Colonic mucosa (tissue), 4 donors: ENCODE measurements around the gene METTL22. TPM values are rescaled to one million over a fixed set of nuclear protein-coding genes. Genes with fewer than 3 reads are reported as not detected.

Source experiments
- DNase-seq: peaks from one replicate; pipeline ENCODE4 v3.0.0-alpha.2; 2020
- H3K27ac ChIP-seq: fragments of 200-600 bp; one replicate; pipeline ENCODE4 v1.8.0; 2021
- H3K27me3 ChIP-seq: fragments of 200-600 bp; one replicate; pipeline ENCODE4 v1.8.0; 2021
- H3K36me3 ChIP-seq: fragments of 200-600 bp; one replicate; pipeline ENCODE4 v1.8.0; 2021
- H3K4me1 ChIP-seq: fragments of 200-600 bp; one replicate; pipeline ENCODE4 v1.8.0; 2021; ENCODE audit warnings: mild to moderate bottlenecking
- H3K4me3 ChIP-seq: fragments of 200-600 bp; one replicate; pipeline ENCODE4 v1.8.0; 2021
- H3K9ac ChIP-seq, 2 donors: one replicate each; pipeline ENCODE4 v1.7.0; 2013; ENCODE audit warnings: control low read depth in 2 of 2, low read depth in 2 of 2, low read length in 2 of 2
- H3K9me3 ChIP-seq: fragments of 200-600 bp; one replicate; pipeline ENCODE4 v1.8.0; 2021
- CTCF ChIP-seq: fragments of 200-600 bp; IDR thresholded peaks from one replicate; pipeline ENCODE4 v1.8.0; 2022; ENCODE audit warnings: antibody characterized with exemption, mild to moderate bottlenecking
- intact Hi-C: fragments of 100-400 bp; cut with DNase I; formaldehyde crosslinking; loops from one replicate; pipeline ENCODE4 v1.14.1; 2022
- total RNA-seq, 2 donors: library from RNA; stranded (reverse); fragmentation: NEBNext Ultra II Directional in 1 of 2; extraction: Animal tissue kit (Norgen Biotek cat#: 25700) in 1 of 2; gene quantifications; one replicate each; pipeline ENCODE4 v1.2.1, GENCODE V29; 2021
- donor health status: healthy.
- donor health status: DM: no; HTN: no; CAD: no.
- donor health status: DM: no; HTN: no; CAD: no.

The METTL22 gene
- total RNA-seq, 2 donors from 2014 or later, result 16.1 to 26.8 TPM

DNA sequence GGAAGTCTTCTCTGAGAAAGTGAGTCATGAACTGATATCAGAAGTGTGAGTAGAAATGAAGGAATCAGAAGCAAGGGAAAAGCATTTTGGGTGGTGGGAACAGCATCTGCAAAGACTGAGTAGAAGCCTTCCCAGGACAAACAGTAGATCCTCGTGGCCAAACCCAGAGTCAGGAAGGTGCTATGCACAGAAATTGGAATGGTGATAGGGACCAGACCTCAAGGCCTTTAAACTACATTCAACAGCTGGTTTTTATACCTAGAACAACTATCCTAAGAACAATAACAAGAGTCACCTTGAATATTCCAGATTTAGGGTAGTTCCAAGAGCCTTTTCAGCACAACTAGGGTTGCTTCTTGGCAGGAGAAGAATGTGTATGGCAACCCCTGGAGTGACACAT lies 68.2 kb downstream of the METTL22 start:
- H3K27me3 ChIP-seq, result no peaks in the 10 kb centered on the region
- no peaks in the 10 kb centered on the region for H3K36me3 ChIP-seq
- H3K27ac ChIP-seq, result no peak overlapping the region
- H3K4me3 ChIP-seq, result no peak overlapping the region
- no peaks in the 10 kb centered on the region for H3K4me1 ChIP-seq
- no peak for DNase-seq
- intact Hi-C loops, result no loop called here
- no peak overlapping the region for H3K9ac ChIP-seq
- H3K9me3 ChIP-seq, result peaks cover 5% of the 10 kb centered on the region
- TF ChIP-seq CTCF, result no peak

DNA sequence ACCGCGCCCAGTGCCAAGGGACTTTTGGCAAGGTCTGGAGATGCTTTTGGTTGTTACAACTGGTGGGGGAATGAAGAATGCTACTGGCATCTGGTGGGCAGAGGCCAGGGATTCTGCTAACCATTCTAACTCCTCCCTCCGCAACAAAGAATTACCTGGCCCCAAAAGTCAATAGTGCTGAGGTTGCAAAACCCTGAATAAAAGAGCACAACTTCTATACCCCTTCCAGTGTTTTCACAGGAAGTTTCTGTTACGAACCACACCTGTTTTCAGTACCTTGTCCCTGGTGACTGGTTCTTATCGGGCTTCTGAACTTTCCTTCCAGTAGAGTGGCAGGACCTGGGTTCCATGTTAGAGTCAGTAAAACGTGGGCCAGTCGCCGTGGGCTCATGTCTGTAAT lies 70.2 kb downstream of the METTL22 start:
- no peak for TF ChIP-seq CTCF
- Histone ChIP-seq H3K9ac (no peak overlapping the region), H3K4me3 (no peak overlapping the region), H3K27me3 (no peaks in the 10 kb centered on the region), H3K4me1 (no peaks in the 10 kb centered on the region), H3K9me3 (peaks cover 5% of the 10 kb centered on the region), H3K36me3 (no peaks in the 10 kb centered on the region), H3K27ac (no peak overlapping the region)
- intact Hi-C loops, result no loop called here
- no peak for DNase-seq

DNA sequence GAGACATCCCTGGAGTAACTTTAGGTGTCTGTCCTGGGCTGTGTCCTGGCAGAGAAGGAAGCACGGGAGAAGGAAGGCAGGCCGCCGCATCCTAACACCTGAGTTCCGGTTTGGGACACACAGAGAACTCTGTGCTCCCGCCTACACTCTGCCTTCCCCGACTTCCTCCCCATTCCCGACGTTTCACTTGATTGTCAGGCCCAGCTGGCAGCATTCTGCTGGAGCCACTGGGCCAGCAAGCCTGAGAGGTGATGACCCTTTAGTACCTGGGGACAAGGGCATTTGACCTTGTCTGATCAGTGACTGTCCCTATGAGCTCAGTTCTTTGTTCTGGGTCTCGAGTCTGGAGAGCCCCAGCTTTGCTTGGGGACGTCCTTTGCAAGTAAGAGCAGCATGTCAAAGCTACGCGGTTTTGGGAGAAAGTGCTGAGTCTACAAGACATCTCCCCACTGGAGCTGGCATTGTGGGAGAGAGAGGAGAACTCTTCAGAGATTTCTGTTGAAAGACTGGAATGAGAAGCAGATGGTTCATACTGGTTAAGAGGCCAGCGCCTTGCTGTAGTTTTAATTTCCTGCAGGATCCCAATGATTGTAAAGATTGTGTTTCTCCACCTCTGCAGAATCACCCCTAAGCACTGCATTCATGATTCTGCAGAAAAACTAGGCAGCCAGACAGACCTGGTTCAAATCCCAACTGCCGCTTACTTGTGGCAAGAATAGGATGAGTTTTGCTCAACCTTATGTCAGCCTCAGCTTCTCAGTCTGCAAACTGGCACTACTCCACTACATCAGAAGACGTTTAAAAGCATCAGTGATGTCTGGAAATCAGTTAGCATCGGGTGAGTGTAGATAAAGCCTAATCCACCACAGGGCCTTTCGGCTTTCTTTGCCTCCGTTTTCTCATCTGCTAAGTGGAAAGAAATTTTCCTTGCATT lies 73.6 kb downstream of the METTL22 start:
- Histone ChIP-seq H3K27me3 (no peaks in the 10 kb centered on the region), H3K27ac (no peak overlapping the region), H3K9me3 (no peaks in the 10 kb centered on the region), H3K4me3 (no peak overlapping the region), H3K9ac (no peak overlapping the region), H3K36me3 (no peaks in the 10 kb centered on the region), H3K4me1 (no peaks in the 10 kb centered on the region)
- DNase-seq, result no peak
- intact Hi-C loops, result no loop called here
- no peak for TF ChIP-seq CTCF

DNA sequence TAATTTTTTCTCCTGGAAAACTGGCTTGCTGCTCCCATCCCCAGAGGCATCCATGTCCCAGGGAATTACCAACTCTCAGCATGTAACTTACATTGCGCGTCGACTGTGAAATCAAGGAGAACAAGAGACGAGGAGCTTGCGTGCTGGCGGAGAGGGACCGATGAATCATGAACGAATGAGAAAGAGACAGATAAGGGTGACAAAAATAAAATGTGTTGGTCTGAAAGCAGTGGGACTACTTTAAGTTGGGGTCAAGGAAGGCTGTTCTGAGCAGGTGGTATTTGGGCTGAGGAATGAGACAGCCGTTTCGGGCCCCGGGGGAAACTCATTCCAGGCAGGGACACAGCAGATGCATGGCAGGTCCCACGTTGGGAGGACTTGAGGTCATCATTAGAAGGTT lies 75.4 kb downstream of the METTL22 start:
- Histone ChIP-seq H3K27ac (no peak overlapping the region), H3K9ac (no peak overlapping the region), H3K27me3 (no peaks in the 10 kb centered on the region), H3K36me3 (no peaks in the 10 kb centered on the region), H3K9me3 (no peaks in the 10 kb centered on the region), H3K4me3 (no peak overlapping the region), H3K4me1 (no peaks in the 10 kb centered on the region)
- DNase-seq, result no peak
- intact Hi-C loops, result no loop called here
- no peak for TF ChIP-seq CTCF

DNA sequence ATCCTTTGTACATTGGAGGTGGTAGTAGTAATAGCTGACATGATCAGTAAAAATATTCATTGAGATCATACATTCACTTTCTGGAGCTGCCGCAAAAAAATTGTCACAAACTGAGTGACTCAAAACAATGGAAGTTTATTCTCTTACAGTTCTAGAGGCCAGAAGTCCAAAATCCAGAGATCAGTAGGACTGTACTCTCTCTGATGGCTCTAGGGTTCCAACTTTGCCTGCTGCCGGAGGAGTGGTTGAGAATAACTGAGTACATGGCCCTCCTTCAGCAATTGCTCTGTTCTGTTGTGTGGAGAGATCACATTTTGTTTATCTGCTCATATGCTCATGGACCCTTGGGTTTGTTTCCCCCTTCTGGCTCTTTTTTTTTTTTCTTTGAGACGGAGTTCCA lies 76.5 kb downstream of the METTL22 start:
- intact Hi-C loops, result no loop called here
- DNase-seq, result no peak
- Histone ChIP-seq H3K4me1 (no peaks in the 10 kb centered on the region), H3K36me3 (no peaks in the 10 kb centered on the region), H3K9ac (no peak overlapping the region), H3K9me3 (no peaks in the 10 kb centered on the region), H3K27me3 (no peaks in the 10 kb centered on the region), H3K4me3 (no peak overlapping the region), H3K27ac (no peak overlapping the region)
- TF ChIP-seq CTCF, result no peak

Other genes starting within 250 kb of the METTL22 start
- gene TMEM114, start 31.2 kb upstream of the METTL22 start, total RNA-seq, result not detected
- 10 to 100 TPM; 12.9 to 25.6 TPM for gene ABAT, start 52.9 kb downstream of the METTL22 start, total RNA-seq
- gene TMEM186, start 175.9 kb downstream of the METTL22 start, total RNA-seq, result 10 to 100 TPM; 11.9 to 20.3 TPM
- gene PMM2, start 176.1 kb downstream of the METTL22 start, total RNA-seq, result 10 to 100 TPM; 60.7 to 88.1 TPM
- 10 to 100 TPM; 75.7 to 77.9 TPM for gene CARHSP1, start 247.3 kb downstream of the METTL22 start, total RNA-seq